B cell (primary cell): ENCODE results near the gene MAP3K20.

ENCODE experiments used
- CTCF ChIP-seq: fragments of 200-600 bp; IDR thresholded peaks from one replicate; pipeline ENCODE4 v1.8.0; 2022; ENCODE audit warnings: antibody characterized with exemption, mild to moderate bottlenecking
- EZH2 ChIP-seq: IDR thresholded peaks from 2 replicates; pipeline ENCODE4 v1.6.1; 2012; ENCODE audit warnings: borderline replicate concordance, low read depth, mild to moderate bottlenecking, moderate library complexity, low read length; ENCODE audit not compliant: insufficient read depth, poor library complexity, severe bottlenecking

GRCh38 chr2:173119069-173119807 lies 43.6 kb downstream of the MAP3K20 start:
- TF ChIP-seq CTCF (no peak), EZH2 (no peak)
